K562 (cell line): ENCODE results near the gene USP32. TPM values are rescaled to one million over a fixed set of nuclear protein-coding genes. Genes with fewer than 3 reads are reported as not detected.

Source experiments
- ATAC-seq: fragments of 200-7000 bp; cut with Tn5 transposase; 3 replicates; pipeline ENCODE4 v1.9.1; 2020; ENCODE audit warnings: moderate library complexity
- BruUV-seq: library from RNA; stranded (reverse); fragments of 400-500 nt; replicated peaks from 2 replicates; lab custom pipeline; 2021; lab: Mats Ljungman, UMichigan
- CTCF ChIA-PET: fragments of 300-600 bp; formaldehyde crosslinking; extraction: SDS; loops from one replicate; lab custom pipeline; 2021; ENCODE audit warnings: low intra/inter-chr PET ratio; lab: Yijun Ruan, JAX
- POLR2A ChIA-PET: fragments of 300-600, 350-650 bp; sonication (Branson Sonifier 250); formaldehyde crosslinking; extraction: SDS; loops from one replicate; lab custom pipeline; 2021; ENCODE audit warnings: antibody characterized with exemption, inconsistent platforms; lab: Yijun Ruan, JAX
- DNase-seq, 4 experiments: peaks; one replicate each; pipeline versions ENCODE4 v3.0.0 to v3.0.0-alpha.2; 2011 to 2018; ENCODE audit warnings: low spot score in 3 of 4, mixed read lengths in 3 of 4; ENCODE audit errors: extremely low read depth in 1 of 4
- FAIRE-seq: peaks from 2 replicates; lab custom pipeline; 2011; peaks lifted over from hg19 to GRCh38; lab: Jason Lieb, UNC
- H2AFZ ChIP-seq: 2 replicates; pipeline ENCODE4 v1.6.0; 2011; ENCODE audit warnings: low read depth, low read length, control low read depth, inconsistent platforms
- H3K27ac ChIP-seq: fragments of 200-600 bp; 3 replicates; pipeline ENCODE4 v1.8.0; 2011; ENCODE audit warnings: low read depth, mild to moderate bottlenecking, control low read depth, inconsistent platforms, low read length, moderate library complexity, mixed read lengths; ENCODE audit errors: extremely low read depth
- H3K27me3 ChIP-seq, 2 experiments: fragments of 300-600 bp in 1 of 2; 2 replicates in 1 of 2; 3 replicates in 1 of 2; pipeline versions ENCODE4 v1.6.0 to v1.8.0; 2011; ENCODE audit warnings: inconsistent platforms in 2 of 2, low read length in 2 of 2, mild to moderate bottlenecking in 1 of 2, mixed read lengths in 1 of 2, moderate library complexity in 1 of 2; ENCODE audit not compliant: control insufficient read depth in 2 of 2, insufficient read depth in 2 of 2
- H3K36me3 ChIP-seq: fragments of 300-600 bp; 3 replicates; pipeline ENCODE4 v1.8.0; 2011; ENCODE audit warnings: mild to moderate bottlenecking, low read length, inconsistent platforms; ENCODE audit not compliant: control insufficient read depth, insufficient read depth
- H3K4me1 ChIP-seq, 2 experiments: fragments of 200-600 bp in 1 of 2; replicated peaks in 1 of 2; 2 replicates in 1 of 2; 3 replicates in 1 of 2; pipeline versions ENCODE4 v1.5.1 to v1.8.0; 2011; ENCODE audit warnings: inconsistent platforms in 2 of 2, low read length in 2 of 2, mild to moderate bottlenecking in 1 of 2, mixed read lengths in 1 of 2, moderate library complexity in 1 of 2; ENCODE audit not compliant: control insufficient read depth in 2 of 2, insufficient read depth in 2 of 2
- H3K4me2 ChIP-seq: 2 replicates; pipeline ENCODE4 v1.6.1; 2011; ENCODE audit warnings: low read length, control low read depth, inconsistent platforms, mixed read lengths; ENCODE audit not compliant: insufficient read depth
- H3K4me3 ChIP-seq: fragments of 200-600 bp; sonication (generic), shearing (Covaris generic); 2 replicates; pipeline ENCODE4 v1.5.1; 2016; ENCODE audit warnings: control low read depth, inconsistent platforms
- H3K79me2 ChIP-seq: fragments of 200-600 bp; 3 replicates; pipeline ENCODE4 v1.8.0; 2011; ENCODE audit warnings: low read length, inconsistent platforms; ENCODE audit not compliant: control insufficient read depth, insufficient read depth
- H3K9ac ChIP-seq, 2 experiments: 2 replicates each; pipeline versions ENCODE4 v1.6.0 to v1.6.1; 2011; ENCODE audit warnings: low read depth in 2 of 2, low read length in 2 of 2, control low read depth in 1 of 2, inconsistent platforms in 1 of 2, mild to moderate bottlenecking in 1 of 2, mixed read lengths in 1 of 2; ENCODE audit not compliant: insufficient read depth in 1 of 2
- H3K9me1 ChIP-seq: one replicate; pipeline ENCODE4 v1.6.0; 2011; ENCODE audit warnings: inconsistent platforms, mild to moderate bottlenecking, low read length, moderate library complexity; ENCODE audit not compliant: control insufficient read depth, insufficient read depth
- H3K9me3 ChIP-seq: replicated peaks from 2 replicates; pipeline ENCODE4 v1.5.1; 2011; ENCODE audit warnings: low read depth, low read length, inconsistent platforms; ENCODE audit not compliant: control insufficient read depth, insufficient read depth
- H4K20me1 ChIP-seq: replicated peaks from 2 replicates; pipeline ENCODE4 v1.6.1; 2011; ENCODE audit warnings: low read length, inconsistent platforms, mixed read lengths; ENCODE audit not compliant: control insufficient read depth, insufficient read depth
- ARID3B ChIP-seq: fragments of 250-450 bp; sonication (Bioruptor Pico); IDR thresholded peaks from 2 replicates; pipeline ENCODE4 v1.4.0; 2020; ENCODE audit warnings: borderline replicate concordance
- MCM7 ChIP-seq, 2 experiments: fragments of 450-650 bp; IDR thresholded peaks; 2 replicates each; pipeline ENCODE4 v1.6.1; 2016 to 2018
- PRDM10 ChIP-seq: fragments of 450-650 bp; IDR thresholded peaks from 2 replicates; pipeline ENCODE4 v1.6.1; 2018; ENCODE audit not compliant: partially characterized antibody
- SAFB ChIP-seq: fragments of 200-400 bp; formaldehyde crosslinking; IDR thresholded peaks from 2 replicates; pipeline ENCODE4 v1.6.1; 2017; ENCODE audit warnings: low read depth, low read length, borderline replicate concordance
- TAF7 ChIP-seq: fragments of 450-650 bp; IDR thresholded peaks from 2 replicates; pipeline ENCODE4 v1.6.1; 2016; ENCODE audit warnings: missing genetic modification characterization, missing compliant biosample characterization
- ZNF232 ChIP-seq: sonication (generic); formaldehyde crosslinking; IDR thresholded peaks from 2 replicates; pipeline ENCODE4 v1.8.0; 2022; ENCODE audit warnings: mild to moderate bottlenecking, missing genetic modification reagents
- ZNF407 ChIP-seq: fragments of 450-650 bp; IDR thresholded peaks from 2 replicates; pipeline ENCODE4 v1.6.1; 2016; ENCODE audit warnings: low read depth
- ZNF695 ChIP-seq: fragments of 450-650 bp; formaldehyde crosslinking; IDR thresholded peaks from 2 replicates; pipeline ENCODE4 v1.4.0; 2020; ENCODE audit warnings: mild to moderate bottlenecking, moderate library complexity
- WGBS: fragments of 100-300 bp; shearing (Covaris generic); methylation state at CpG from one replicate; pipeline ENCODE4 v1.1.6; 2016; ENCODE audit warnings: low coverage, mixed read lengths; ENCODE audit not compliant: insufficient coverage; ENCODE audit errors: missing lambda C conversion rate; 5-methylcytosine and 5-hydroxymethylcytosine counted together
- in situ Hi-C: fragments of 300-500 bp; cut with MboI; formaldehyde crosslinking; loops from 4 replicates; pipeline ENCODE4 v1.15.0; 2018; ENCODE audit warnings: inconsistent platforms, mixed read lengths
- intact Hi-C: fragments of 100-400 bp; cut with micrococcal nuclease; formaldehyde crosslinking; loops from 2 replicates; pipeline ENCODE4 v1.14.2; 2022
- polyA plus RNA-seq, 8 experiments: library from polyadenylated mRNA; depleted of rRNA in 4 of 8; stranded (reverse) in 5 of 8; unstranded in 3 of 8; fragments of >200 nt; fragmentation: Nextera tagmentation in 2 of 8; fragmentation: Illumina TruSeq in 1 of 8; extraction: Ambion mirVana in 2 of 8; extraction: Trizol in 1 of 8; gene quantifications; 2 replicates each; pipeline versions ENCODE4 v1.2.1 to v1.2.3, GENCODE V29; 2011 to 2014; ENCODE audit warnings: inconsistent platforms in 1 of 8, missing spikeins in 1 of 8
- total RNA-seq, 7 experiments: library from RNA; depleted of rRNA in 6 of 7; stranded (reverse); fragments of >200 nt in 6 of 7; fragmentation: Illumina TruSeq in 2 of 7; extraction: Trizol in 2 of 7; gene quantifications; 2 replicates each; pipeline versions ENCODE4 v1.2.1 to v1.2.3, GENCODE V29; 2011 to 2021; ENCODE audit warnings: low replicate concordance in 1 of 7

Gene USP32
- total and polyA plus RNA-seq, 9 of the 15 experiments (the other 6 are each of a cell fraction or from before 2014, with no cell fraction given), result 18.0 to 69.3 (median 47.1) TPM

GRCh38 chr17:60163108-60163784 lies 228.7 kb downstream of the USP32 start:
- in situ Hi-C loops (no loop called here), intact Hi-C loops (no loop called here)
- Histone ChIP-seq H4K20me1 (no peaks in the 10 kb centered on the region), H3K9me3 (no peaks in the 10 kb centered on the region), H3K4me2 (no peak overlapping the region), H3K4me3 (no peak overlapping the region), H3K4me1 (peaks cover 17 to 28% of the 10 kb centered on the region in 2 experiments), H3K27me3 (peaks cover 0 to 17% of the 10 kb centered on the region in 2 experiments; a peak in 2 of 5 replicates), H3K36me3 (no peaks in the 10 kb centered on the region), H3K9me1 (no peaks in the 10 kb centered on the region), H2AFZ (peak overlapping the region; percentile 88), H3K9ac (peak overlapping the region in 1 of 2 experiments; percentile 31; a peak in 3 of 4 replicates), H3K27ac (no peak overlapping the region), H3K79me2 (no peaks in the 10 kb centered on the region)
- ChIA-PET CTCF (no interaction called here), POLR2A (interaction anchor here (0.7 to 1.0 kb wide), 3 partner anchors 12 to 281 kb away, joined by 3 to 5 read pairs (median 3); no protein-coding TSS in a partner anchor)
- WGBS, result 19% methylated on average over 18 of the region's 20 CpGs
- no TSS peak for BruUV-seq
- FAIRE-seq (no peak), DNase-seq (peak in 3 of 4 experiments; percentile 16 to 47 (median 31)), ATAC-seq (peak; percentile 77)
- TF ChIP-seq TAF7 (tag), result no peak
- no peak for TF ChIP-seq ZNF232
- no peak for TF ChIP-seq ZNF695 (CRISPR knock-in tag)
- no peak for TF ChIP-seq MCM7 (IDR thresholded peaks at IDR 0.05)
- no peak for TF ChIP-seq SAFB
- no peak for TF ChIP-seq ARID3B (CRISPR knock-in tag)
- peak; percentile 48 for TF ChIP-seq PRDM10
- no peak for TF ChIP-seq ZNF407
